Measurements from ENCODE around the gene COL9A1. TPM values are rescaled to one million over a fixed set of nuclear protein-coding genes. Genes with fewer than 3 reads are reported as not detected.

Gene COL9A1
- polyA plus RNA-seq, 3 donors = not detected

GRCh38 chr6:70254784-70255183 lies 48.1 kb downstream of the COL9A1 start:
- intact Hi-C loops (cut with micrococcal nuclease) = no loop called here
- Histone ChIP-seq H3K4me2 (replicated peaks; ENCODE audit: extremely low read depth, low read length, poor library complexity, severe bottlenecking) (no peak overlapping the region), H3K36me3 (replicated peaks in 1 of 2; ENCODE audit: control insufficient read depth in 1 of 2, insufficient read depth in 2 of 2, low read length in 2 of 2) (no peaks in the 10 kb centered on the region), H3K79me2 (ENCODE audit: insufficient read depth, low read length) (no peaks in the 10 kb centered on the region), H4K20me1 (ENCODE audit: insufficient read depth, low read length) (no peaks in the 10 kb centered on the region), H3K9ac (ENCODE audit: insufficient read depth, low read length, poor library complexity, severe bottlenecking) (no peak overlapping the region), H3K4me1 (ENCODE audit: control insufficient read depth in 1 of 2, insufficient read depth in 2 of 2, low read length in 2 of 2) (no peaks in the 10 kb centered on the region), H3K27ac (ENCODE audit: low read depth in 1 of 2, low read length in 2 of 2) (no peak overlapping the region), H3K27me3 (ENCODE audit: control insufficient read depth in 2 of 2, insufficient read depth in 2 of 2, low read length in 2 of 2) (no peaks in the 10 kb centered on the region), H3K4me3 (replicated peaks in 1 of 3; ENCODE audit: low read depth in 2 of 3, low read length in 3 of 3) (no peak overlapping the region), H3K9me3 (replicated peaks in 1 of 2; ENCODE audit: control insufficient read depth in 1 of 2, insufficient read depth in 1 of 2, low read length in 2 of 2) (no peaks in the 10 kb centered on the region), H2AFZ (ENCODE audit: insufficient read depth, low read depth, low read length, poor library complexity, severe bottlenecking) (no peak overlapping the region)
- Mint-ChIP-seq H3K4me3 (no peak overlapping the region), H3K36me3 (no peaks in the 10 kb centered on the region), H3K27me3 (ENCODE audit: low read depth in 3 of 3) (peaks cover 0 to 5% (median 2%) of the 10 kb centered on the region in 3 donors), H3K27ac (no peak overlapping the region), H3K9me3 (peaks cover 0 to 5% (median 0%) of the 10 kb centered on the region in 7 donors), H3K4me1 (no peaks in the 10 kb centered on the region)
- no peak for TF ChIP-seq CTCF (IDR thresholded peaks at IDR 0.05)
- 83% methylated on average over 1 of the region's 2 CpGs for WGBS (ENCODE audit: insufficient coverage)
- no peak for DNase-seq

- H3K4me1 ChIP-seq (ENCODE audit: control insufficient read depth in 1 of 2, insufficient read depth in 2 of 2, low read length in 2 of 2) = no peaks in the 10 kb centered on the region
- no peak overlapping the region for H3K4me3 ChIP-seq (replicated peaks in 1 of 3; ENCODE audit: low read depth in 2 of 3, low read length in 3 of 3)
- intact Hi-C loops (cut with micrococcal nuclease) = no loop called here
- Mint-ChIP-seq H3K4me1 (no peaks in the 10 kb centered on the region), H3K4me3 (no peak overlapping the region), H3K27me3 (ENCODE audit: low read depth in 3 of 3) (peaks cover 2 to 5% (median 3%) of the 10 kb centered on the region in 3 donors), H3K36me3 (no peaks in the 10 kb centered on the region), H3K27ac (no peak overlapping the region), H3K9me3 (peaks cover 0 to 7% (median 0%) of the 10 kb centered on the region in 7 donors)
- no peak for DNase-seq
- H4K20me1 ChIP-seq (ENCODE audit: insufficient read depth, low read length) = no peaks in the 10 kb centered on the region
- H3K9me3 ChIP-seq (replicated peaks in 1 of 2; ENCODE audit: control insufficient read depth in 1 of 2, insufficient read depth in 1 of 2, low read length in 2 of 2) = no peaks in the 10 kb centered on the region
- no peaks in the 10 kb centered on the region for H3K36me3 ChIP-seq (replicated peaks in 1 of 2; ENCODE audit: control insufficient read depth in 1 of 2, insufficient read depth in 2 of 2, low read length in 2 of 2)
- no peak overlapping the region for H3K27ac ChIP-seq (ENCODE audit: low read depth in 1 of 2, low read length in 2 of 2)
- H3K27me3 ChIP-seq (ENCODE audit: control insufficient read depth in 2 of 2, insufficient read depth in 2 of 2, low read length in 2 of 2) = no peaks in the 10 kb centered on the region
- H3K9ac ChIP-seq (ENCODE audit: insufficient read depth, low read length, poor library complexity, severe bottlenecking) = no peak overlapping the region
- no CpG with 5 or more reads among the region's 3 CpGs for WGBS (ENCODE audit: insufficient coverage)
- no peak overlapping the region for H2AFZ ChIP-seq (ENCODE audit: insufficient read depth, low read depth, low read length, poor library complexity, severe bottlenecking)
- H3K4me2 ChIP-seq (replicated peaks; ENCODE audit: extremely low read depth, low read length, poor library complexity, severe bottlenecking) = no peak overlapping the region
- no peak for TF ChIP-seq CTCF (IDR thresholded peaks at IDR 0.05)
- no peaks in the 10 kb centered on the region for H3K79me2 ChIP-seq (ENCODE audit: insufficient read depth, low read length)
Measured at GRCh38 chr6:70253923-70254322, 49.0 kb downstream of the COL9A1 start.

Data from CD14-positive monocyte (primary cell).